GM18511 (cell line): Measurements from ENCODE around the gene TRIM17.
A peak's percentile ranks its signal among the peaks of the same experiment; 100 is the strongest.
"Not testable (repeated sequence)": the region's sequence is repeated elsewhere in the genome, so short reads cannot be mapped to it uniquely, and the experiment has no call there.

Experiments
- ATAC-seq: cut with Tn5 transposase; IDR thresholded peaks from one replicate; pipeline ENCODE4 v1.9.1; 2021; ENCODE audit warnings: mild to moderate bottlenecking, moderate library complexity; ENCODE audit not compliant: unreplicated experiment

TRIM17 gene

GRCh38 chr1:228452194-228453021 is 35.7 kb upstream of the TRIM17 start:
- no peak for ATAC-seq

- no peak for ATAC-seq
Observed at GRCh38 chr1:228450200-228450599, 33.5 kb upstream of the TRIM17 start.

- ATAC-seq, result no peak
Observed at GRCh38 chr1:228448372-228448771, 31.7 kb upstream of the TRIM17 start.

- no peak for ATAC-seq
Observed at GRCh38 chr1:228446852-228447251, 30.2 kb upstream of the TRIM17 start.

DNA sequence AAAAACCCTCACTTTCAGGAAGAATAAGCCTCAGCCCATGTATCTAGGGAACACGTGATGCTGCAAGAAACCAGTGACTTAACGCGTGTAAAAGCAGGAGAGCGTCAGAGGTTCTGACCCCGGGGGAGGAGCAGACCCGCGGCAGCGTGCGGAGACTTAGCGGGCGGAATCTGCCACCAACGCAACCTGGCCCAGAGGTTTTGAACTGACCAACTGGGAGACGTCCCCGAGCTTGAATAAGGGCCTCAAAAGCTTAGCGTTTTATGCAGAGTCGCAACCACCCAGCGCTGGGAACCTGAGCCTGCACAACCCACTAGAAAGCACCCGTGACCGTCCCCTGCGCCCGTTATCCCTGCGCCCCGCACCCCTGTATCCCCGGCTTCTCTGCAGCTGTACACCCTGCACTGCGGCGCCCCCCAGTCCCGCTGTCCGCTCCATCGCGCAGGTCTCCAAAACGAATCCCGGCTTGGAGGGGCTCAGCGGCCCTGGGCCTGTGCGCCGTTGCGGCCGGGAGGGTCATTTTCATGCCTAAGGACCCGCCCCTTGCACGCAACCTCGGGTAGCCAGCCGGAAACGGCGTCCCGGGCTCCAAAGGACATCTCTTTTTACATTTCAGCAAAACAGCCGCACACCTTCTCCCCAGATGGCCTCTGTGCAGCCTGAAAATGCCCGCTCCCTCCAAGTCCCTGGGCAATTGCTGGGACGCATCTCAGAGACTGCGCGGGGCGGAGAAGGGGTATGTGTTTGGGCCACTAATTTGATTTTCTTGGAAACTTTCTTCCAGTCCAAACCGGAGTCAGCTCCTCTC is 29.4 kb upstream of the TRIM17 start:
- peak; percentile 75 for ATAC-seq

- ATAC-seq, result peak; percentile 13
Observed at GRCh38 chr1:228445490-228445842, 28.8 kb upstream of the TRIM17 start.

DNA sequence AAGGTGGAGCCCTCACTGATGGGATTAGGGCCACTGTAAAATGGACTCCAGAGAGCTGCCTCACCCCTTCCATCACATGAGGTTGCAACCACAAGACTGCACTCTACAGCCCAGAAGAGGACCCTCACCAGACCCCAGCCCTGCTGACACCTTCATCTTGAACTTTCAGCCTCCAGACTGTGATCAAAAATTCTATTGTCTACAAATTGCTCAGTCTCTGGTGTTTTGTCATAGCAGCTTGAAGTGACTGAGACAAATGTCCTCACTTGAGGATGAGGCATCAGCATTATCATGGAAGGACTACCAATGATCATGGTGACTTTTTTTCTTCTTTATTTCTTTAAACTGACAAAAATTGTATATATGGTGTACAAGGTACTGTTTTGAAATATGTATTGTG is 26.7 kb upstream of the TRIM17 start:
- no peak for ATAC-seq

DNA sequence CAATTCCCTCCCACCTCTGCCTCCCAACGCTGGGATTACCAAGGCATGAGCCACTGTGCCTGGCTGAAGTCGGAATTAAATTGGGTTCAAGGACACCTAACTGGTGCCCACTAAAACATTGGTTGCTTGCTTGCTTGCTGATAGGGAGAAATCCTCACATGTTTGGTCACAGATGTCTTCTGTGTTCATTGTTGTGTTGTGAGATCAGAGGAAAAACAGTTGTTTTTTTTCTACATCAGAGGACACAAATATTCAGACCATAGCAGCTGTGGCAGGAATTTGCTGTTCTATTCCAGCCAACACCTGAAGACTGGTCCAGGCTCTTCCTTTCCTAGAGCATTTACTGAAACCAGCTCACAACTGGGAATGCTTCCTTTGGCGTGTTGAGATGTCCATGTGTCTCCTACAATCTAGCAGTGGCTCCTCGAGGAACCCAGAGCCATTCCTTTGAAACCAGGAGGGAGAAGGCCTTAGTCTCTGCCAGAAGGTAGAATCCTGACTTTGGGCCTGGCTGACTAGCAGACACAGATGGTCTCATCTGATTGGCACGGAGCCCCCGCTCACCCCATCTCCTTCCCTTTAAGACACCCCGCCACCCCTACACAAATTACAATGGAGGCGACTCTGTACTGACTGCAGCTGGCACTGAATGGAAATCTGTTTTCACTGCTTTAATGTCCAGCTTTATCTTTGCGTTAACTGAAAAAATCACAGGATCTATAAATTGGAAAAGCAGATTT is 24.3 kb upstream of the TRIM17 start:
- no peak for ATAC-seq

- no peak for ATAC-seq
Observed at GRCh38 chr1:228438266-228438665, 21.6 kb upstream of the TRIM17 start.

- no peak for ATAC-seq
Observed at GRCh38 chr1:228437424-228437962, 20.8 kb upstream of the TRIM17 start.

- no peak for ATAC-seq
Observed at GRCh38 chr1:228434689-228435088, 18.0 kb upstream of the TRIM17 start.

DNA sequence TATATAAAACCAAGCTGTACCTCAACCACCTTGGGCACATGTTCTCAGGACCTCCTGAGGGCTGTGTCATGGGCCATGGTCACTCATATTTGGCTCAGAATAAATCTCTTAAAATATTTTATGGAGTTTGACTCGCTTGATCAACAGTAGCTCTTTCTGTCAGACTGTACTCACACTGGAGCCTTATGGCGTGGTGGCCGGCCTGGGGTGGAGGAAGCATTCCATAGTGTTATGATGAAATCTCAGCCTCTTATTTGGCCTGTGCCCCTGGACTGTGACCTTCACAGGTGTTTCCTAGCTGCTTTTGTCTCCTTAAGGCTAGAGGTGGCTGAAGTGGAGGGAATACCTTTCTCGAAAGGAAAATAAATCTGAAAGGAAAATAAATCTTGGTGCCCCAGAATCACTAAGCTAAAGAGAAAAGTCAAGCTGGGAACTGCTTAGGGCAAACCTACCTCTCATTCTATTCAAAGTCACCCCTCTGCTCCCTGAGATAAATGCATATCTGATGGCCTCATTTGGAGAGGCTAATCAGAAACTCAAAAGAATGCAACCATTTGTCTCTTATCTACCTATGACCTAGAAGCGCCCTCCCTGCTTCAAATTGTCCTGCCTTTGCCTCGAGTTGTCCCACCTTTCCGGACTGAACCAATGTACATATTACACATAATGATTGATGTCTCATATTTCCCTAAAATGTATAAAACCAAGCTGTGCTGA is 16.8 kb upstream of the TRIM17 start:
- not testable (repeated sequence) for ATAC-seq

- ATAC-seq, result no peak
Observed at GRCh38 chr1:228430243-228430642, 13.6 kb upstream of the TRIM17 start.

- no peak for ATAC-seq
Observed at GRCh38 chr1:228429698-228430097, 13.0 kb upstream of the TRIM17 start.

DNA sequence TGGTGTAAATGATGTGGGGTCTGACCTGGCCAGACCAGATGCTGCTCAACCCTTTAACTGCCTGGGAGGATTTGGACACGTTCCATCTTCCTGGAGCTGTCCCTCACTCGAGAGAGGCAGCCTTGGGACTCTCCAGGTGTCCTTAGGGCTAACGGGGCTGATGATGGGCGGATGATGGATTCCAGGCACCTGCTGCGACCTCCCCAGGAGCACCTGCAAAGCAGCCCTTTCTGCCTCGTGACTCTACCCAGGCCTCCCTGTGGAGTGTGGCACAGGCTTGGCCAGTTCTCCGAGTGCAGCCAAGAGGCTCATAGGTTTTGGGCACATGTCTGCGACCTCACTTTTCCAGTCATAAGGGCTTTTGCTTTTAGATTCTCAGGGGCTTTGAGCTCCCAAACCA is 12.3 kb upstream of the TRIM17 start:
- no peak for ATAC-seq

DNA sequence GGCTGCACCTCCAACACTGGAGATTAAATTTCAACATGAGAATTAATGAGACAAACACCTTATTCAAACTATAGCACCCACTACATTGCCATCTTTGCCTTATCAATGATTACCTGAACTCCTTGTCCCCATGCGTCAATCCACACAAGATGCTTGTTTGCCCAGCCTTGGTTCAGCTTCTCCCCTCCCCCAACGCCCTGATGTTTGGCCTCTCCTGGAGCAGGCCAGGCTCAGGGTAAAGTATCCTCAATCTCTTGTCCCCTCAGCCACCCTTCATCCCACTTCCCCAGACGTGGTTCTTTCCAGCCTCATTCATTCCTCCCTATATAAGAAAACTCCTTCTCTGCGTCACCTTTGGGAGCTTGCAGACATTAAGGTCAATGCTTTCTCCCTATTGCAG is 11.8 kb upstream of the TRIM17 start:
- ATAC-seq, result no peak

DNA sequence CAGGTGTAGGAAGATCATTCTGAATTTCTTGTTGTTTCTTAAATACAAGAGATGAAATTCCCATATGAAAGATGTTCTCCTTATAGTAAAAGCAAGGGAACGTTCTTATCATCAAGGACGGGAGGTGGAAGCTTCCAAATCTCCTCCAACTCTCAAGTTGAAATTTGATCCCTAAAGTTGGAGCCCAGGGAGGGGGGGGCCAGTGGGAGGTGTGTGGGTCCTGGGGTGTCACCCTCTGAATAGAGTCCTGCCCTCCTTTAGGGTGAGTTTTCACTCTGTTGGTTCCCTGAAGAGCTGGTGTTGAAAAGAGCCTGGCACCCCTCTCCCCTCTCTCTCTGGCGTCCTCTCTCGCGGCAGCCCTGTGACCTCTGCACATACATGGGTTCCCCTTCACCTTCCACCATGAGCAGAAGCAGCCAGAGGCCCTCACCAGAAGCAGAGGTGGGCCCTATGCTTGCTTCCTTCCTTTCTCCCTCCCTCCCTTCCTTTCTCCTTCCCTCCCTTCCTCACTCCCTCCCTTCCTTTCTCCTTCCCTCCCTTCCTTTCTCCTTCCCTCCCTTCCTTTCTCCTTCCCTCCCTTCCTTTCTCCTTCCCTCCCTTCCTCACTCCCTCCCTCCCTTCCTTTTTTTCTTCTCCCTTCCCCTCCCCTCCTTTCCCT is 10.0 kb upstream of the TRIM17 start:
- ATAC-seq, result no peak

DNA sequence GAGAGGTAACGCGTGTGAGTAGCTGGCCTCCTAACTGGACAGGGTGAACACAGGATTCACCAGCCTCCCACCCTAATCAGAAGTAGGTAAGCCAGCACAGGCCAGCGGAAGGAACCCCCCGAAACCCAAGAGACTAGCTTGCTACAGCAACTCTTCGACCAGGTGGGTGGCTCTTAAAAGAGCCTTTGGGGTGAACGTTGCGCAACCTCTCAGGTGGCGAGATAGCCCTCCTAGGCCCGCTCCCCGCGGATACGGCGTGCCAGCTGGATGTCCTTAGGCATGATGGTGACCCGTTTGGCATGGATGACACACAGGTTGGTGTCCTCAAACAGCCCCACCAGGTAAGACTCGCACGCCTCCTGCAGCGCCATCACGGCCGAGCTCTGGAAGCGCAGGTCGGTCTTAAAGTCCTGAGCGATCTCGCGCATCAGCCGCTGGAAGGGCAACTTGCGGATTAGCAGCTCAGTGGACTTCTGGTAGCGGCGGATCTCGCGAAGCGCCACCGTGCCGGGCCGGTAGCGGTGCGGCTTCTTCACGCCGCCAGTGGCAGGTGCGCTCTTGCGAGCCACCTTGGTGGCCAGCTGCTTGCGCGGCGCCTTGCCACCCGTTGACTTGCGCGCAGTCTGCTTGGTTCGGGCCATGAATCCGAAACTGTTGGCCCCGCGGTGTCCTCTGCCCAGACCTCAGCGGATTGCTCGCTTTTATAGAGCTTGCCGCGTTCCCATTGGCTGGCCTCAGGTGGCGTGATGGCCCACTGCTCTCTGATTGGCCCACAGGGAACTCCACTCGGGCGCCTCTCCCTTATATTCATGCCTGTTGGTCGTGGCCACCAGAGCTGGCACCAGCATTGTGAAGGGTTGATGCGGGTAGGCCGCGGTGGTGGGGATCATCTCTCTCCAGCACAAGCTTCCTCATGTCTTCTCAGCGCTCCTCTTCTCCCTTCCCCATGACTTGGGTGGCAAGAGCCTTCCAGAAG is 8.3 kb upstream of the TRIM17 start:
- no peak for ATAC-seq
